Erythroblast (primary cell): ENCODE data around the gene VRK3.

Experiments
- DNase-seq, 2 experiments: peaks; one replicate each; lab custom pipeline; 2025; lab: John Stamatoyannopoulos, UW
- GATA1 ChIP-seq: IDR thresholded peaks from 2 replicates; pipeline ENCODE4 v1.6.1; 2011; ENCODE audit warnings: low read depth, mild to moderate bottlenecking, control low read depth, low read length, moderate library complexity
- POLR2A ChIP-seq: IDR thresholded peaks from 2 replicates; pipeline ENCODE4 v1.6.1; 2011; ENCODE audit warnings: mild to moderate bottlenecking, low read length

The VRK3 gene

GRCh38 chr19:50016225-50016807, 8.9 kb downstream of the VRK3 start:
- no peak for DNase-seq
- no peak for TF ChIP-seq POLR2A
- no peak for TF ChIP-seq GATA1

GRCh38 chr19:50008532-50008931, 16.6 kb downstream of the VRK3 start:
- no peak for TF ChIP-seq GATA1
- TF ChIP-seq POLR2A = no peak

GRCh38 chr19:50007947-50008346, 17.2 kb downstream of the VRK3 start:
- TF ChIP-seq GATA1 (no peak), POLR2A (no peak)
- DNase-seq = no peak

More at GRCh38 chr19:50008532-50008931, 16.6 kb downstream of the VRK3 start:
- peak in 1 of 2 experiments; percentile 42 for DNase-seq

GRCh38 chr19:50007170-50007569, 18.0 kb downstream of the VRK3 start:
- no peak for DNase-seq
- no peak for TF ChIP-seq POLR2A
- no peak for TF ChIP-seq GATA1

GRCh38 chr19:50005428-50005827, 19.7 kb downstream of the VRK3 start:
- TF ChIP-seq GATA1 = no peak
- no peak for TF ChIP-seq POLR2A
- DNase-seq = no peak

- TF ChIP-seq GATA1 = no peak
- no peak for TF ChIP-seq POLR2A
- peak in 1 of 2 experiments; percentile 65 for DNase-seq
These were observed 21.3 kb downstream of the VRK3 start for GRCh38 chr19:50003810-50004419.

GRCh38 chr19:50003254-50003788, 21.9 kb downstream of the VRK3 start:
- DNase-seq = no peak
- no peak for TF ChIP-seq POLR2A
- TF ChIP-seq GATA1 = no peak

- DNase-seq = no peak
- TF ChIP-seq POLR2A (no peak), GATA1 (no peak)
These were observed 22.7 kb downstream of the VRK3 start for GRCh38 chr19:50002386-50002960.

GRCh38 chr19:50001775-50002174, 23.4 kb downstream of the VRK3 start:
- DNase-seq = no peak
- TF ChIP-seq POLR2A = no peak
- TF ChIP-seq GATA1 = no peak

- no peak for DNase-seq
- TF ChIP-seq GATA1 (no peak), POLR2A (no peak)
These were observed 24.2 kb downstream of the VRK3 start for GRCh38 chr19:50000841-50001557.

GRCh38 chr19:50000038-50000840, 24.9 kb downstream of the VRK3 start:
- TF ChIP-seq GATA1 (no peak), POLR2A (no peak)
- DNase-seq = no peak

GRCh38 chr19:49999371-50000010, 25.7 kb downstream of the VRK3 start:
- DNase-seq = no peak
- no peak for TF ChIP-seq POLR2A
- TF ChIP-seq GATA1 = no peak

- no peak for TF ChIP-seq GATA1
- no peak for TF ChIP-seq POLR2A
- peak; percentile 30 to 60 for DNase-seq
These were observed 27.5 kb downstream of the VRK3 start for GRCh38 chr19:49997709-49998108.
